Endothelial cell of umbilical vein (primary cell): ENCODE measurements around the gene SMAD6.

Experiments
- CTCF ChIP-seq, 2 donors: IDR thresholded peaks; 1 replicate in 1 of 2; 2 replicates in 1 of 2; pipeline ENCODE4 v1.5.1; 2011; ENCODE audit warnings: low read length in 2 of 2, mild to moderate bottlenecking in 2 of 2, moderate library complexity in 2 of 2, control low read depth in 1 of 2, inconsistent platforms in 1 of 2, low read depth in 1 of 2; ENCODE audit not compliant: insufficient read depth in 1 of 2; ENCODE audit errors: extremely low read depth in 1 of 2
- POLR2AphosphoS5 ChIP-seq: IDR thresholded peaks from 2 replicates; pipeline ENCODE4 v1.6.1; 2012; ENCODE audit warnings: low read depth, mild to moderate bottlenecking, control low read depth, low read length, moderate library complexity; ENCODE audit not compliant: insufficient read depth

GRCh38 chr15:66706225-66706732 lies 4.2 kb downstream of the SMAD6 start:
- TF ChIP-seq CTCF (IDR thresholded peaks at IDR 0.05; ENCODE audit: extremely low read depth in 1 of 2, insufficient read depth in 1 of 2, low read depth in 1 of 2, low read length in 2 of 2) = peak; percentile 65 to 68
- no peak for TF ChIP-seq POLR2AphosphoS5
